ENCODE data around the gene DGKG.

DGKG gene

GRCh38 chr3:186361762-186362536 is at the start of gene DGKG:
DGKG (minus strand) TSS chr3:186362234; CDS start chr3:186320459, 41,775 bp downstream.
- DNase-seq (ENCODE audit: low spot score), result no peak

- DNase-seq (ENCODE audit: low spot score), result no peak
These were observed 49.1 kb upstream of the DGKG start for GRCh38 chr3:186411089-186411488.

- DNase-seq (ENCODE audit: low spot score), result no peak
These were observed 44.9 kb upstream of the DGKG start for GRCh38 chr3:186406669-186407635.

GRCh38 chr3:186401556-186401955 is 39.5 kb upstream of the DGKG start:
- no peak for DNase-seq (ENCODE audit: low spot score)

GRCh38 chr3:186400662-186401061 is 38.6 kb upstream of the DGKG start:
- DNase-seq (ENCODE audit: low spot score), result no peak

GRCh38 chr3:186400026-186400425 is 38.0 kb upstream of the DGKG start:
- DNase-seq (ENCODE audit: low spot score), result no peak

GRCh38 chr3:186394566-186395217 is 32.7 kb upstream of the DGKG start:
- no peak for DNase-seq (ENCODE audit: low spot score)

- DNase-seq (ENCODE audit: low spot score), result no peak
These were observed 25.0 kb upstream of the DGKG start for GRCh38 chr3:186386883-186387560.

- no peak for DNase-seq (ENCODE audit: low spot score)
These were observed 24.0 kb upstream of the DGKG start for GRCh38 chr3:186385856-186386602.

GRCh38 chr3:186383026-186383993 is 21.3 kb upstream of the DGKG start:
- no peak for DNase-seq (ENCODE audit: low spot score)

- DNase-seq (ENCODE audit: low spot score), result no peak
These were observed 20.3 kb upstream of the DGKG start for GRCh38 chr3:186382217-186382885.

GRCh38 chr3:186381424-186382216 is 19.6 kb upstream of the DGKG start:
- DNase-seq (ENCODE audit: low spot score), result no peak

- no peak for DNase-seq (ENCODE audit: low spot score)
These were observed 18.8 kb upstream of the DGKG start for GRCh38 chr3:186380622-186381380.

- no peak for DNase-seq (ENCODE audit: low spot score)
These were observed 13.4 kb upstream of the DGKG start for GRCh38 chr3:186375443-186375842.

- DNase-seq (ENCODE audit: low spot score), result no peak
These were observed 12.3 kb upstream of the DGKG start for GRCh38 chr3:186374376-186374775.

GRCh38 chr3:186369217-186369616 is 7.2 kb upstream of the DGKG start:
- no peak for DNase-seq (ENCODE audit: low spot score)

- no peak for DNase-seq (ENCODE audit: low spot score)
These were observed 6.7 kb upstream of the DGKG start for GRCh38 chr3:186368717-186369116.

GRCh38 chr3:186368176-186368575 is 6.1 kb upstream of the DGKG start:
- DNase-seq (ENCODE audit: low spot score), result no peak
